Suprapubic skin (tissue), 4 donors: ENCODE results near the gene MAT1A. TPM values are rescaled to one million over a fixed set of nuclear protein-coding genes. Genes with fewer than 3 reads are reported as not detected.
"Not testable (repeated sequence)": the region's sequence is repeated elsewhere in the genome, so short reads cannot be mapped to it uniquely, and the experiment has no call there.

Source experiments
- DNase-seq, 2 donors: peaks; one replicate each; pipeline ENCODE4 v3.0.0-alpha.2; 2019; ENCODE audit warnings: low spot score in 2 of 2
- H3K27ac ChIP-seq: fragments of 200-600 bp; sonication (generic); one replicate; pipeline ENCODE4 v1.5.1; 2019
- H3K27me3 ChIP-seq: fragments of 200-600 bp; sonication (generic); one replicate; pipeline ENCODE4 v1.5.1; 2019
- H3K36me3 ChIP-seq: fragments of 200-600 bp; sonication (generic); one replicate; pipeline ENCODE4 v1.5.1; 2019
- H3K4me1 ChIP-seq: fragments of 200-600 bp; sonication (generic); one replicate; pipeline ENCODE4 v1.5.1; 2019
- H3K4me3 ChIP-seq: fragments of 200-600 bp; sonication (generic); one replicate; pipeline ENCODE4 v1.5.1; 2019; ENCODE audit warnings: mild to moderate bottlenecking
- H3K9me3 ChIP-seq: fragments of 200-600 bp; sonication (generic); one replicate; pipeline ENCODE4 v1.5.1; 2019
- CTCF ChIP-seq, 2 donors: fragments of 200-600 bp in 1 of 2; fragments of 450-650 bp in 1 of 2; sonication (generic) in 1 of 2; IDR thresholded peaks; one replicate each; pipeline ENCODE4 v1.5.1; 2016 to 2019; ENCODE audit warnings: antibody characterized with exemption in 2 of 2, mild to moderate bottlenecking in 1 of 2, moderate library complexity in 1 of 2
- EP300 ChIP-seq: sonication (generic); formaldehyde crosslinking; IDR thresholded peaks from one replicate; pipeline ENCODE4 v1.6.1; 2017; ENCODE audit warnings: antibody characterized with exemption
- POLR2A ChIP-seq, 2 donors: fragments of 450-650 bp; IDR thresholded peaks; one replicate each; pipeline ENCODE4 v1.6.1; 2017; ENCODE audit warnings: antibody characterized with exemption in 2 of 2, mild to moderate bottlenecking in 2 of 2, moderate library complexity in 2 of 2
- POLR2AphosphoS5 ChIP-seq, 3 donors: sonication (generic); formaldehyde crosslinking; IDR thresholded peaks; one replicate each; pipeline ENCODE4 v1.6.1; 2017; ENCODE audit warnings: antibody characterized with exemption in 3 of 3
- WGBS: methylation state at CpG from one replicate; pipeline ENCODE4 v1.1.5; 2018; 5-methylcytosine and 5-hydroxymethylcytosine counted together
- total RNA-seq, 4 donors: library from RNA; depleted of rRNA; stranded (reverse); fragments of >200 nt; gene quantifications; one replicate each; pipeline ENCODE4 v1.1.0, GENCODE V29; 2016

MAT1A gene
- total RNA-seq, 4 donors from 2014 or later: 3.3 to 13.3 (median 4.9) TPM

DNA sequence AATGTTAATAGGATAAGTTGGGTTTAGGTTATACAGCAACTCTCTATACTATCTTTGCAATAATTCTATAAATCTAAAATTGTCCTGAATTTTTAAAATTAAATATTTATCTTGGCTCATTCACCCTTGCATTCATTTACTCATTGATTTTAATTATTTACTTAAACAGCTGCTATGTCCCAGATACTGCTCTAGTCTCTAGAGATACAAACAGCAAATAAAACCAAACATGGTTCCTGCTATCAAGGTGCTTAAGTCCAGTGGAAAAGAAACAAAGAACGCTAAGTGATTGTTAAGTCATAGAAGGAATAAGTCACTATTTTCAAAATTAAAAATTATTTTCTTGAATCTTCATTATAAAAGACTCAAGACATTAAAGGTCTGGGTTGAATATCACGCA is 29.9 kb upstream of the MAT1A start:
- Histone ChIP-seq H3K36me3 (no peaks in the 10 kb centered on the region), H3K9me3 (no peaks in the 10 kb centered on the region), H3K4me3 (no peak overlapping the region), H3K27ac (no peak overlapping the region), H3K4me1 (no peaks in the 10 kb centered on the region), H3K27me3 (no peaks in the 10 kb centered on the region)
- 94% methylated on average over 2 of the region's 2 CpGs for WGBS
- TF ChIP-seq POLR2AphosphoS5 (IDR thresholded peaks at IDR 0.05): no peak
- no peak for TF ChIP-seq CTCF (IDR thresholded peaks at IDR 0.05)
- no peak for TF ChIP-seq EP300
- no peak for TF ChIP-seq POLR2A (IDR thresholded peaks at IDR 0.05)
- DNase-seq: no peak

DNA sequence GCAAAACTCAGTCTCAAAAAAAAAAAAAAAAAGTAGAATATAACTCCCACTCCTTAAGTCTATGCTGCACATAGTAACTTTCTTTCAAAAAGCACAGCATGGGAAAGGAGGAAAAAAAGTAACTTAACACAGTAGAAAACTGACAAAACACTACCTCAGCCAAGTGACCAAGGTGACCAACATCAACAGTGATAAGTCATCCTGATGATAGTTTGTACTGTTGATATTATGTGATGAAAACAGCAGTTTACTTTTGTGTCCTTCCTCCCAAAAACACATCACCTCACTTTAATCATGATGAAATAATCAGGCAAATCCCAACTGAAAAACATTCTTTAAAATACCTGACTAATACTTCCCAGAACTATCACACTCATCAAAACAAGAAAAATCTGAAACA is 29.3 kb upstream of the MAT1A start:
- H3K4me3 ChIP-seq: no peak overlapping the region
- H3K27me3 ChIP-seq: no peaks in the 10 kb centered on the region
- TF ChIP-seq CTCF (IDR thresholded peaks at IDR 0.05): no peak
- no peak for TF ChIP-seq POLR2AphosphoS5 (IDR thresholded peaks at IDR 0.05)
- TF ChIP-seq POLR2A (IDR thresholded peaks at IDR 0.05): no peak
- TF ChIP-seq EP300: no peak
- H3K36me3 ChIP-seq: no peaks in the 10 kb centered on the region
- H3K27ac ChIP-seq: no peak overlapping the region
- no peak for DNase-seq
- no peaks in the 10 kb centered on the region for H3K9me3 ChIP-seq
- no peaks in the 10 kb centered on the region for H3K4me1 ChIP-seq

GRCh38 chr10:80315391-80315790 is 25.9 kb upstream of the MAT1A start:
- Histone ChIP-seq H3K27ac (no peak overlapping the region), H3K27me3 (no peaks in the 10 kb centered on the region), H3K36me3 (no peaks in the 10 kb centered on the region), H3K4me1 (no peaks in the 10 kb centered on the region), H3K9me3 (no peaks in the 10 kb centered on the region), H3K4me3 (no peak overlapping the region)
- 81% methylated on average over 3 of the region's 21 CpGs for WGBS
- DNase-seq: peak in 1 of 2 donors; percentile 65
- TF ChIP-seq EP300 (no peak), CTCF (IDR thresholded peaks at IDR 0.05) (no peak), POLR2AphosphoS5 (IDR thresholded peaks at IDR 0.05) (no peak)

DNA sequence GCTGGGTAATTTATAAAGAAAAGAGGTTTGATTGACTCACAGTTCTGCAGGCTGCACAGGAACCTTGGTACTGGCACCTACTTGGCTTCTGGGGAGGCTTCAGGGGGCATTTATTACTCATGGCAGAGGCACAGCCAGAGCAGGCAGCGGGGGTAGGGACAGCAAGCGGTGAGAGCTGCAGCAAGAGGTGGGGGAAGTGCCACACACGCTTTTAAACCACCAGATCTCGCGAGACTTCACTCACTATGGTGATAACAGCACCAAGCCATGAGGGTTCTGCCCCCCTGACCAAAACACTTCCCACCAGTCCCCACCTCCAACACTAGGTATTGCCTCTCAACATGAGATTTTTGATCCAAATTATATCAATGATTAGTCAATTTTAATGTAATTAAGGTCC is 24.1 kb upstream of the MAT1A start:
- Histone ChIP-seq H3K27me3 (no peaks in the 10 kb centered on the region), H3K4me3 (no peak overlapping the region), H3K36me3 (no peaks in the 10 kb centered on the region), H3K4me1 (no peaks in the 10 kb centered on the region), H3K9me3 (no peaks in the 10 kb centered on the region), H3K27ac (no peak overlapping the region)
- TF ChIP-seq POLR2A (IDR thresholded peaks at IDR 0.05) (no peak), POLR2AphosphoS5 (IDR thresholded peaks at IDR 0.05) (no peak), EP300 (no peak), CTCF (IDR thresholded peaks at IDR 0.05) (no peak)
- 93% methylated on average over 5 of the region's 5 CpGs for WGBS
- peak in 1 of 2 donors; percentile 63 for DNase-seq

DNA sequence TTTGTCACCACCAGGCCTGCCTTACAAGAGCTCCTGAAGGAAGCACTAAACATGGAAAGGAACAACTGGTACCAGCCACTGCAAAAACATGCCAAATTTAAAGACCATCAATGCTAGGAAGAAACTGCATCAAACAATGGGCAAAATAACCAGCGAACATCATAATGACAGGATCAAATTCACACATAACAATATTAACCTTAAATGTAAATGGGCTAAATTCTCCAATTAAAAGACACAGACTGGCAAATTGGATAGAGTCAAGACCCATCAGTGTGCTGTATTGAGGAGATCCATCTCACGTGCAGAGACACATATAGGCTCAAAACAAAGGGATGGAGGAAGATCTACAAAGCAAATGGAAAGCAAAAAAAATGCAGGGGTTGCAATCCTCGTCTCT is 16.5 kb upstream of the MAT1A start:
- H3K27ac ChIP-seq, H3K4me1 ChIP-seq, H3K36me3 ChIP-seq, H3K4me3 ChIP-seq, DNase-seq, H3K27me3 ChIP-seq: not testable (repeated sequence)
- peaks cover 13% of the 10 kb centered on the region for H3K9me3 ChIP-seq
- 83% methylated on average over 3 of the region's 3 CpGs for WGBS

DNA sequence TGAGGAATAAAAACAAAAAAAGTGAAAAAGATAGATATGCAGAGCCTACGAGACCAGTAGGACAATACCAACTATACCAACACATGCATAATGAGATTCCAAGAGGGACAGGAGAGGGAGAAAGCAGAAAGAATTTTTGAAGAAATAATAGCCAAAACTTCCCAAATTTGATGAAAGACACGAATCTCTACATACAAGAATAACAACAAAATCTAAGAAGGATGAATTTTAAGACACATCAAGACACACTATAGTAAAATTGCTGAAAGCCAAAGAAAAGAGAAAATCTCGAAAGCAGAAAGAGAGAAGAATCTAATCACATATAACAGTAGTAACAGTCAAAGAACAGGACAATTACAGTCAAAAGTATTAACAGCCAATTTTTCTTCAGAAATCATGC is 7.5 kb upstream of the MAT1A start:
- TF ChIP-seq EP300 (no peak), POLR2A (IDR thresholded peaks at IDR 0.05) (no peak), POLR2AphosphoS5 (IDR thresholded peaks at IDR 0.05) (no peak), CTCF (IDR thresholded peaks at IDR 0.05) (no peak)
- WGBS: 83% methylated on average over 3 of the region's 3 CpGs
- Histone ChIP-seq H3K27ac (no peak overlapping the region), H3K36me3 (no peaks in the 10 kb centered on the region), H3K4me1 (no peaks in the 10 kb centered on the region), H3K4me3 (no peak overlapping the region), H3K27me3 (no peaks in the 10 kb centered on the region), H3K9me3 (peaks cover 6% of the 10 kb centered on the region)
- no peak for DNase-seq
